ENCODE results near the gene FAM171A1.
A peak's percentile ranks its signal among the peaks of the same experiment; 100 is the strongest.

Gene FAM171A1

DNA sequence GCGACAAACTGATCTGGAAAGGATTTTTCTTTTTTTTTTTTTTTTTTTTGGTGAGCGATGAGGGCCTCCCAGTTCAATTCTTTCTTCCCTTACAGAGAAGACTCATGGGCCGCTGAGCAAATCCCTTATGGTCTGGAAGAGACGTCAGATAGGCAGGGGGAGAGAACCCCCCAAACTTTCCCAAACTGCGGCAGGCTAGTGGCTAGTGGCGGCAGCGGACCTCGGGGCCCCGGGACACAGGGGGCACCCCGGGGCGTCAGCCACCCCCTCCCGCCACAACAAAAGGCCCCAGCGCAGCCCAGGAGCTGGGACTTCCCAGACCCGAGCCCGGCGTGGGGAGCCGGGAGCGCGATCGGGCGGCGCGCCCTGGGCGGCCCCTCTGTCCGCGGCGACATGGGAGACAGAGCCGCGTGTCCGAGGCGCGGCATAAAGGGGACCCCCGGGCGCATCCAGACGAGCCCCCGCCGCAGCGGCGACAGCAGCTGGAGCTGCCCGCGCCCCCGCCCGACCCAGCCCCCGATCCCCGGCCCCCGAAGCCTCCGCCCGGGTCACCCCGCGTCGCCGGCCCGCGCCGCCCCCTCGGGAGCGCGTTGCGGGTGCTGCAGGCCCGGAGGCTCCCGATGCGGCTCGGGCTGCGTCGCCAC, 755 bp downstream of the FAM171A1 start:
- Histone ChIP-seq H3K4me3 (ENCODE audit: low read length) (peak overlapping the region; percentile 86), H3K9me3 (ENCODE audit: insufficient read depth, low read depth, low read length) (no peaks in the 10 kb centered on the region), H3K4me1 (ENCODE audit: insufficient read depth, low read length) (peaks cover 16% of the 10 kb centered on the region), H3K36me3 (ENCODE audit: insufficient read depth, low read depth, low read length) (no peaks in the 10 kb centered on the region), H3K9ac (ENCODE audit: low read depth, low read length) (peak overlapping the region; percentile 78), H3K27ac (ENCODE audit: low read length) (no peak overlapping the region), H3K27me3 (ENCODE audit: insufficient read depth, low read length) (peaks cover 24% of the 10 kb centered on the region)

DNA sequence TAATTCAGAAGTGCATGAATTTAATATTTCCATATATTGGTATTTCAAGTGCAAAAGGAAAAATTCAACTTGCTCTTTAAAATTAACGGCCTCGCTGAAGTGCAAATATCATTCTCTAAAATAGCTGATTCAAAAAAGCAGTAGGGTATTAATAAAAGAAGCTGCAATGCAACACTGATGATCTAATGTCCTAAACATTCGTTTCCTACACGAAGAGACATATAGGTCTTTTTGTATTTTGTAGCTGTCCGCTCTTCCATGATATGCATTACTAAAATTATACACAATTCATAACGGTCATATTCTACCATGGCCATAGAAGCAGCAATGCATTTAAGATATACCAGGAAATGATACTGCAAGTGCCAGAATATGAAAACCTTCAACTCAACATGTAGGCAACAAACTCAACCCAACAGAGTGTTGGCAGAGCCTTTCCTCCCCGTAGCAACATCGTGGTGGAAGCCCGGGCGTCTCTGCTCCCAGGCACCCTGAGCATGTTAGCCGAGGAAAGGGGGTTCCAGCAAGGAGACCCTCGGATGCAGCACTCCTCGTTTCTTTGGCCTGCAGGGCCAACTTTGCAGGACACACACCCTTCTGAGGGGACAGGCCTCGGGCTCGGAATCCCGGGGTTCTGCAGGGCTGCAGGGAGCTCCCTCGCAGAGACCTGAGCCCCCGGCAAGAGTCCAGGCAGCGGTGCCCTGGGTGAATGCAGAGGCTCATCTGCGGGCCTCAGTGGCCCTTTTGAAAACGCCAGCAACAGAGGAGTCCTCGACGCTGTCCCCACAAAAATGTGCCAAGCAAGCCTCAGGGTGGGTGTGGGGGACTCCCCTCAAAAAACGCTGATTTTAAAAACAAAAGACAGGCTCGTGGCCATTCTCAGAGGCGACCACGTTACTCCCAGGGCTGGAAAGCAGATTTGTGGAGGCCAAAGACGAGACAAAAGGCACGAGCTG, 1.6 kb downstream of the FAM171A1 start:
- no peaks in the 10 kb centered on the region for H3K9me3 ChIP-seq (ENCODE audit: insufficient read depth, low read depth, low read length)
- H3K27me3 ChIP-seq (ENCODE audit: insufficient read depth, low read length) = peaks cover 24% of the 10 kb centered on the region
- H3K36me3 ChIP-seq (ENCODE audit: insufficient read depth, low read depth, low read length) = no peaks in the 10 kb centered on the region
- H3K9ac ChIP-seq (ENCODE audit: low read depth, low read length) = peak overlapping the region; percentile 78
- peaks cover 16% of the 10 kb centered on the region for H3K4me1 ChIP-seq (ENCODE audit: insufficient read depth, low read length)
- peak overlapping the region; percentile 86 for H3K4me3 ChIP-seq (ENCODE audit: low read length)
- no peak overlapping the region for H3K27ac ChIP-seq (ENCODE audit: low read length)

DNA sequence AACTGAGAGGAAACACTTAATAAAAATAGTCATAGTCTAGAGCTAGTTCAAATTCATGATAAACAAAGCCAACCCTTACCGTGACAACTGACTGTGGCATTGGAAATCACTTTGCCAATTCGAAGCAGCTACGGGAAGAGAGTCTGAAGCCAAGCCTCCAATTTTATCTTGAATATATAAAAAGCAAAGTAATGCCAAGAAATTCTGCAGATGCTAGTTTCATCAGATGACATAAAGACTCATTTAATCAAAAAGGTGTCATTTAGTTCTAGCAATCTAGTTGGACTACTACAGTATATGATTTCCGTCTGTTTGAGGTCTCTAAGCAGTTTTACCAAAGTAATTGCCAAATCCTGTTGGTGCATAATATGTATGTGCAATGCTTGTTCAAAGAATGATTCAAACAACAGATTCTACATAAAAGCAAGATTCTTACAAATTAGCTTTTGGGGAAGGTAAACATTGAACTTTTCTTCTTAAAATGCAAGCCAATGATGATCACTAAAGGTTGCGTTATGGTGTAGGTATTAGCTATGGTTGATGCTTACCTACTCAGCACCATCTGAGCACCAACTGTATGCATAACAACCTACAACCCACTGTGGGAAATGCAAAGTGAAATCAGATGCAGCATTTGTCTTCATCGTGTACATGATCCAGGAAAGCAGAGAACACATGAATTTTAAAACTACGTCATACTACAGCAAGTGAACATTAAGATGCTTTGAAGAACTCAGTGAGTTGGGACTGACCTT, 2.8 kb downstream of the FAM171A1 start:
- Histone ChIP-seq H3K9me3 (ENCODE audit: insufficient read depth, low read depth, low read length) (no peaks in the 10 kb centered on the region), H3K9ac (ENCODE audit: low read depth, low read length) (no peak overlapping the region), H3K4me3 (ENCODE audit: low read length) (peak overlapping the region; percentile 44), H3K27me3 (ENCODE audit: insufficient read depth, low read length) (peaks cover 24% of the 10 kb centered on the region), H3K4me1 (ENCODE audit: insufficient read depth, low read length) (peaks cover 18% of the 10 kb centered on the region), H3K36me3 (ENCODE audit: insufficient read depth, low read depth, low read length) (no peaks in the 10 kb centered on the region), H3K27ac (ENCODE audit: low read length) (no peak overlapping the region)

DNA sequence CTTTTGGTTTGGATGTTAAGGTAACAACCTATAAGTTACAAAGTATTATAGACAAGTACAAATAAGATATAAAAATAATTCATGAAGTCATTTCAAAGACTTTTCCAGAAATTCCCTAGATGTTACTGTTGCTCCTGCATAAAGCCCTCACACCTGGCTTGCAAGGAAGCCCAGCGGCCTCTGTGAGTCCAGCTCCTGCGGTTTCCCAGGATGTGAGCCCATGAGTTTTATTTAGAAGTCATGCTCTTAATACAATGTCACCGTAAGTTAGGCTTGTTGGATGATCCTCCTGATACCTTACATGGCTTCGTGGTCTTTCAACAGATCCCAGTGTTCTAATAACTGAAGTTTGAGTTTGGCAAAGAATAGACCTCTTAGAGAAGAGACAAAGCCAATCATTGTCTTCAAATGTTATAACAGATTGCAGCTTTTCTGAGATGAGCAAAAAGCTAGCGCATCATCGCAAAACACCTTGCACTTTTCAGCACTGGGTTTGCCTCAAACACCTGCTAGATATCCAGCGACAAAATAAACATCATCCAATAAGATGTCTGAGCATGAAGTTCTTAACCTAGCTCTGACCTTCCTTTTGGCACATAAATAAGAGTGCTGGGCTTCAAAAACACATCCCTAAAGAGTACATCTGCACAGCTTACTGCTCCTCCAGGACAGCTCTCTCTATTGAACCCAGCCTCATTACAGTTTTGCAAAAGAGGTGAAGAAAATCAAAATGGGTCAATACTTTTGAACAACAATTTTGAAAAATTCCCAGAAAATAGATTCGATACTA, 3.6 kb downstream of the FAM171A1 start:
- Histone ChIP-seq H3K9me3 (ENCODE audit: insufficient read depth, low read depth, low read length) (no peaks in the 10 kb centered on the region), H3K9ac (ENCODE audit: low read depth, low read length) (no peak overlapping the region), H3K27me3 (ENCODE audit: insufficient read depth, low read length) (peaks cover 24% of the 10 kb centered on the region), H3K4me1 (ENCODE audit: insufficient read depth, low read length) (peaks cover 23% of the 10 kb centered on the region), H3K36me3 (ENCODE audit: insufficient read depth, low read depth, low read length) (no peaks in the 10 kb centered on the region), H3K4me3 (ENCODE audit: low read length) (no peak overlapping the region), H3K27ac (ENCODE audit: low read length) (no peak overlapping the region)

- Histone ChIP-seq H3K27me3 (ENCODE audit: insufficient read depth, low read length) (peaks cover 16% of the 10 kb centered on the region), H3K36me3 (ENCODE audit: insufficient read depth, low read depth, low read length) (no peaks in the 10 kb centered on the region), H3K4me3 (ENCODE audit: low read length) (no peak overlapping the region), H3K4me1 (ENCODE audit: insufficient read depth, low read length) (peaks cover 23% of the 10 kb centered on the region), H3K9ac (ENCODE audit: low read depth, low read length) (no peak overlapping the region), H3K9me3 (ENCODE audit: insufficient read depth, low read depth, low read length) (no peaks in the 10 kb centered on the region), H3K27ac (ENCODE audit: low read length) (no peak overlapping the region)
Observed at GRCh38 chr10:15365692-15366091, 5.4 kb downstream of the FAM171A1 start.

- H3K9ac ChIP-seq (ENCODE audit: low read depth, low read length) = no peak overlapping the region
- H3K4me1 ChIP-seq (ENCODE audit: insufficient read depth, low read length) = peaks cover 19% of the 10 kb centered on the region
- H3K36me3 ChIP-seq (ENCODE audit: insufficient read depth, low read depth, low read length) = no peaks in the 10 kb centered on the region
- peaks cover 6% of the 10 kb centered on the region for H3K27me3 ChIP-seq (ENCODE audit: insufficient read depth, low read length)
- H3K27ac ChIP-seq (ENCODE audit: low read length) = no peak overlapping the region
- no peak overlapping the region for H3K4me3 ChIP-seq (ENCODE audit: low read length)
- H3K9me3 ChIP-seq (ENCODE audit: insufficient read depth, low read depth, low read length) = no peaks in the 10 kb centered on the region
Observed at GRCh38 chr10:15364001-15364400, 7.1 kb downstream of the FAM171A1 start.

GRCh38 chr10:15363031-15363430, 8.1 kb downstream of the FAM171A1 start:
- Histone ChIP-seq H3K27me3 (ENCODE audit: insufficient read depth, low read length) (no peaks in the 10 kb centered on the region), H3K9ac (ENCODE audit: low read depth, low read length) (no peak overlapping the region), H3K27ac (ENCODE audit: low read length) (no peak overlapping the region), H3K36me3 (ENCODE audit: insufficient read depth, low read depth, low read length) (no peaks in the 10 kb centered on the region), H3K4me3 (ENCODE audit: low read length) (no peak overlapping the region), H3K4me1 (ENCODE audit: insufficient read depth, low read length) (peaks cover 15% of the 10 kb centered on the region), H3K9me3 (ENCODE audit: insufficient read depth, low read depth, low read length) (no peaks in the 10 kb centered on the region)

- Histone ChIP-seq H3K27ac (ENCODE audit: low read length) (no peak overlapping the region), H3K36me3 (ENCODE audit: insufficient read depth, low read depth, low read length) (no peaks in the 10 kb centered on the region)
Observed at GRCh38 chr10:15361131-15361530, 10.0 kb downstream of the FAM171A1 start.

GRCh38 chr10:15360566-15360965, 10.5 kb downstream of the FAM171A1 start:
- H3K27ac ChIP-seq (ENCODE audit: low read length) = no peak overlapping the region
- H3K27me3 ChIP-seq (ENCODE audit: insufficient read depth, low read length) = no peaks in the 10 kb centered on the region
- H3K9ac ChIP-seq (ENCODE audit: low read depth, low read length) = no peak overlapping the region
- no peak overlapping the region for H3K4me3 ChIP-seq (ENCODE audit: low read length)
- H3K9me3 ChIP-seq (ENCODE audit: insufficient read depth, low read depth, low read length) = no peaks in the 10 kb centered on the region
- peaks cover 11% of the 10 kb centered on the region for H3K4me1 ChIP-seq (ENCODE audit: insufficient read depth, low read length)
- H3K36me3 ChIP-seq (ENCODE audit: insufficient read depth, low read depth, low read length) = no peaks in the 10 kb centered on the region

More at GRCh38 chr10:15361131-15361530, 10.0 kb downstream of the FAM171A1 start:
- H3K4me1 ChIP-seq (ENCODE audit: insufficient read depth, low read length) = peaks cover 11% of the 10 kb centered on the region
- H3K27me3 ChIP-seq (ENCODE audit: insufficient read depth, low read length) = no peaks in the 10 kb centered on the region
- no peak overlapping the region for H3K9ac ChIP-seq (ENCODE audit: low read depth, low read length)
- H3K4me3 ChIP-seq (ENCODE audit: low read length) = no peak overlapping the region
- H3K9me3 ChIP-seq (ENCODE audit: insufficient read depth, low read depth, low read length) = no peaks in the 10 kb centered on the region

DNA sequence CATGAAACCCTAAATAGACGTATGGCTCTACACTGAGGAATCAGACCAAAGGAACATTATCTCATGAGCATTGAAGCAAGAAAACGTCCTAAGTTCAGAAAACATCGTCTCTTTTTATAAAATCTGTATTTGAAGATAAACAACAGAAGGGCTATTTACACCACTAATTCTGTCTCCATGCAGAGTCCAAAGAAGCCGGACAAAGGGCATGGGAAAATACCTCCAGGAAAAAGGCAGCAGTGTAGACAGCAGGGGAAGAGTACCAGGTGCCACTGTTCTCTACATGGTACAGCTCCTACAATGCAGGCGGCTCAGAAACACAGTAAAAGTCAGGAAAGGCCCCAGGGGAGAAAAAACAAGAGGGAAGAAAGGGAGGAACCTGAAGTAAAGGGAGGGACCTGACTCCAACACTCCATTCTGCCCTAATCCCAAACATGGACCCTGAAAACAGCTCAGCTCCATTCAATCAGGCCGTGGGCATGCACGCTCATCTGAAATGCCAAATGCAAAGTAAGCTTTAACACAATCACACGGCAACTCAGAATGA, 17.5 kb downstream of the FAM171A1 start:
- Histone ChIP-seq H3K9ac (ENCODE audit: low read depth, low read length) (no peak overlapping the region), H3K27me3 (ENCODE audit: insufficient read depth, low read length) (no peaks in the 10 kb centered on the region), H3K27ac (ENCODE audit: low read length) (no peak overlapping the region), H3K4me3 (ENCODE audit: low read length) (no peak overlapping the region), H3K4me1 (ENCODE audit: insufficient read depth, low read length) (no peaks in the 10 kb centered on the region; the same call in 1 of the 2 replicates), H3K9me3 (ENCODE audit: insufficient read depth, low read depth, low read length) (no peaks in the 10 kb centered on the region), H3K36me3 (ENCODE audit: insufficient read depth, low read depth, low read length) (no peaks in the 10 kb centered on the region)

DNA sequence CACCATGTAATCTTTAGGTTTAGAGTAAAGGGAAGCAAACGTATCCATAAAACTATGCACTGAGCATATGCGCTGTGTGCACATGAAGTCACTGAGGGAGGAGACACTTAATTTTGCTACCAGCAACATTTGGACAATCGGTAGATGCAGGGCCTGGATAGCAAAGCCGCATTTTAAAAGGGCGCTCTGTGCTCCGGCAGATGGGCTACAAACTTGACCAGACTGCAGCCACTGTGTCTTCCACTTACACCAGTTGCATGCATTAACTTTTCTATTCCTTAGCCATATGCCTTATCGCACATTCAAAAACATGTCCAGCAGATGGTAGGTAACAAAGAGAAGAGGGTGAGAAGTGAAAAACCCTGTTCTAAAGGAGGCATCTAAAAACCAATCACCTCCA, 18.3 kb downstream of the FAM171A1 start:
- no peaks in the 10 kb centered on the region for H3K4me1 ChIP-seq (ENCODE audit: insufficient read depth, low read length)

More for the DNA sequence above, 18.3 kb downstream of the FAM171A1 start:
- Histone ChIP-seq H3K4me3 (ENCODE audit: low read length) (no peak overlapping the region), H3K27ac (ENCODE audit: low read length) (no peak overlapping the region), H3K27me3 (ENCODE audit: insufficient read depth, low read length) (no peaks in the 10 kb centered on the region), H3K9ac (ENCODE audit: low read depth, low read length) (no peak overlapping the region), H3K36me3 (ENCODE audit: insufficient read depth, low read depth, low read length) (no peaks in the 10 kb centered on the region), H3K9me3 (ENCODE audit: insufficient read depth, low read depth, low read length) (no peaks in the 10 kb centered on the region)

All from iPS-20b (cell line).